Transverse colon (tissue), 4 donors: Measurements from ENCODE around the gene INTS3.

Experiments
- CTCF ChIP-seq, 5 experiments: fragments of 200-600 bp in 3 of 5; fragments of 450-650 bp in 2 of 5; sonication (generic) in 3 of 5; IDR thresholded peaks; 1 replicate in 2 of 5; 2 replicates in 3 of 5; pipeline ENCODE4 v1.5.1; 2016 to 2017; ENCODE audit warnings: antibody characterized with exemption in 5 of 5, inconsistent platforms in 3 of 5, mild to moderate bottlenecking in 2 of 5, moderate library complexity in 1 of 5
- EP300 ChIP-seq: sonication (generic); formaldehyde crosslinking; IDR thresholded peaks from one replicate; pipeline ENCODE4 v1.6.1; 2017; ENCODE audit warnings: antibody characterized with exemption, low read depth
- POLR2A ChIP-seq: fragments of 450-650 bp; IDR thresholded peaks from one replicate; pipeline ENCODE4 v1.6.1; 2016; ENCODE audit warnings: antibody characterized with exemption, mild to moderate bottlenecking, moderate library complexity
- POLR2AphosphoS5 ChIP-seq, 3 donors: sonication (generic); formaldehyde crosslinking; IDR thresholded peaks; one replicate each; pipeline ENCODE4 v1.6.1; 2016; ENCODE audit warnings: antibody characterized with exemption in 3 of 3

- TF ChIP-seq CTCF (IDR thresholded peaks at IDR 0.05) (no peak), EP300 (no peak), POLR2A (no peak), POLR2AphosphoS5 (IDR thresholded peaks at IDR 0.05) (no peak)
Observed at GRCh38 chr1:153795330-153795837, 67.5 kb downstream of the INTS3 start.
